ENCODE results near the gene ZNF773.
"Not testable (repeated sequence)": the region's sequence is repeated elsewhere in the genome, so short reads cannot be mapped to it uniquely, and the experiment has no call there.

The ZNF773 gene

GRCh38 chr19:57499680-57500395 lies at the start of gene ZNF773:
ZNF773 (plus strand) TSS chr19:57499938; CDS start chr19:57500081, 143 bp downstream.
- peak; percentile 83 for DNase-seq

DNA sequence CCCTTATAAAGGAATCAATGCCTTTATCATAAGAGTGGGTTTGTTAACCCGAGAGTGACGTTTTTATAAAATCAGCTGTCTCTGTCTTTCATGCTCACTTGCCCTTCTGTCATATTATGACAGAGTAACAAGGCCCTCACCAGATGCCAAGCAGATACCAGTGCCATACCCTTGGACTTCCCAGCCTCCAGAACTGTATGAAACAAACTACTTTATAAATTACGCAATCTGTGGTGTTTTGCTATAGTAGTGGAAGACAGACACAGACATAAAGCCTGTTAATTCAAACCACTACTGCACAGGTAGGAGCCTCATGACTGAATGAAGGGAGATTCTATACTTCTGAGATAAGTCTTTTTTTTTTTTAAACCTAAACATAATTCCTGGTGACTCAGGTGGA lies 47.4 kb upstream of the ZNF773 start:
- DNase-seq, result no peak

DNA sequence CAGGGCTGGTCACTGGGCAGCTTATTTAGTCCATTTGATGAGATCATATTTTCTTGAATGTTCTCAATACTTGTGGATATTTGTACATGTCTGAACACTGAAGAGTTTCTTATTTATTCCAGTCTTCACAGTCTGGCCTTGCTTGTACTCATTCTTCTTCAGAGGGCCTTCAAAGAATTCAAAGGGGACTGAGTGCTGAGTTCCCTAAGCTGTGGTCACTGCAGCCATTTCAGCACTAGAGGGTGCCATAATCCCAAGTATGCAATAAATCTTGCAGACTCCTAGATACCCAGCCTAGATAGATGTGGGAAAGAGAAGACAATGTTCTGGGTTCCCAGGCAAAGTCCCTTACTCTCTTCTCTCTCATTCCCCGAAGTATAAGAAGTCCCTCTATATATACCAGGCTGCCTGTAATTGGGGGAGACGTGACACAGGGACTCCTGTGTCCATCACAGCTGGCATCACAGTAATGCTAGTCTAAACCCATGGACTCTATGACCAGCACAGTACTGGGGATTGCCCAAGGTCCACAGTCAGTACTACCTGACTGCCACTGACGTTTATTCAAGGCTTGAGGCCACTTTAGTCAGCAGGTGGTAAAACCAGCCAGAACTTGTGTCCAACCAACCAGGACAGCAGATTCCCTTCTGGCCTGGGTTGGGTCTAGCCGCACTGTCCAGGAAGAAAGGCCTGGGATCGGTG lies 33.9 kb upstream of the ZNF773 start:
- DNase-seq, result no peak

GRCh38 chr19:57466489-57466888 lies 33.2 kb upstream of the ZNF773 start:
- DNase-seq, result no peak

DNA sequence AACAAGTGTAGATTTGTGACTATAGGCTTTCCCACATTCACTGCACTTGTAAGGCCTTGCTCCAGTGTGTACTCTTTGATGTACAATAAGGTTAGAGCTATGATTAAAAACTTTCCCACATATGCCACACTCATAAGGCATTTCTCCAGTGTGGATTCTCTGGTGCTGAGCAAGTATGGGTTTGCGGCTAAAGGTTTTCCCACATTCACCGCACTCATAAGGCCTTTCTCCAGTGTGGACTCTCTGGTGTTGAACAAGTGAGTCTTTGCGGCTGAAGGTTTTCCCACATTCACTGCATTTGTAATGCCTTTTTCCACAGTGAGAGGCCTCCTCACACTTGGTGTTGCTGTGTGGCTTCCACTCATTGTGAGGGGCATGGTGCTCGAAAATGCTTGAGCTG lies 26.1 kb upstream of the ZNF773 start:
- no peak for DNase-seq

GRCh38 chr19:57477191-57478008 lies 22.3 kb upstream of the ZNF773 start, which contains the start of gene ZNF772:
ZNF772 (minus strand) TSS chr19:57477566; CDS start chr19:57477309, 257 bp downstream.
- peak; percentile 91 for DNase-seq

DNA sequence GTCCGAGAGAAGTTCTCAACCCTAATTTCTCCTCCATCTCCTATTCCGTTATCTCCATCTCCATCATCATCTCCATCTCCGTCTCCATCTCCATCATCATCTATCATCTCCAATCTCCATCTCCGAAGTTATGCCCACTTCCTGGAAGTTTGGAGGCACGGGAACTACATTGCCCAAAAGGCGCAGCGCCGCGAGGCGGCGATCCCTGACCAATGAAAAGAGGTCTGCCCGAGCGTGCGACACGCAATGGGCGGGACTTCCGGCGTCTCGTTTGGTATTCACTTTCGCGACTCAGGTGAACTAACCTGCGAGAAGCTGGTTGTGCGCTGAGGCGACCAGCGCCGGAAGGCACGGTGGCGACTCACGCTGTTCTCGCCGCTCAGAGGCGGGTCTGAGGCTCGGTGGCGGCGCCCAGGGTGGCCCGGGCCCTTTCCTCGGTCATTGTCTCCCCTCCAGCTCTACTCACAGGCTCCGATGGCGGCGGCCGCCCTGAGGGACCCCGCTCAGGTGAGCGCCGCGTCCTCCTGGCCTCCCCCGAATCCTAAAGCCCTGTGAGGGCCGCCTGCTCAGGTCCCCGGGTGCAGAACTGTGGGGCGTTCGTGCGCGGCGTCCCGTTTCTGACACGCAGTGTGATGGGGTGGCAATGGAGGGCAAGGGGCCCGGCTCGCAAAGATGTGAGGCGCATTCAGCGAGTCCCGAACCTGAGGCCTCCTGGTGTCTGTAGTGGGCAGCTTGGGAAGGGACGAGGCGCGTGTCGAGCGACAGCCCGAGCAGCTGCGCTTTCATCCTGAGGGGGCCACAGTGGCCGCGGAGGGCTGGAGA lies 12.1 kb upstream of the ZNF773 start, which contains the start of gene ZNF419:
TSS of gene ZNF419 (plus strand) at position 274 of the 822 bp plus-strand sequence. CDS start at position 475, 201 bp downstream.
- DNase-seq, result peak; percentile 82

DNA sequence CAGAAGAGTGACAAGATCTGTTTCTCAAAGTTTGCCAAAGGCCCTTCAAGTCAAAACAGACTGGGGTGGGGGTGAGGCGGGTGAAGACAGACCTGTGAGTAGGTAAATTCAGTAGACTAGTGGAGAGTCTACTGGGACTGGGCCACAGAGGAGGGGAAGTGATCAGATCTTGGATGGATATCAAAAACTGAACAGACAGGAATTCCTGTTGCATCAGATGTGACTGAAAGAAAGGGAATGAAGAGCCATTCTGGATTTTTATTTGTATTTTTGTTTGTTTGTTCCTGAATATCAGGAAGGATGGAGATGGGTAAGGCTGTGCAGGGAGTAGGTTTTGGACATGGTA lies 11.5 kb upstream of the ZNF773 start:
- not testable (repeated sequence) for DNase-seq

GRCh38 chr19:57499332-57499679 lies 432 bp upstream of the ZNF773 start:
- not testable (repeated sequence) for DNase-seq

DNA sequence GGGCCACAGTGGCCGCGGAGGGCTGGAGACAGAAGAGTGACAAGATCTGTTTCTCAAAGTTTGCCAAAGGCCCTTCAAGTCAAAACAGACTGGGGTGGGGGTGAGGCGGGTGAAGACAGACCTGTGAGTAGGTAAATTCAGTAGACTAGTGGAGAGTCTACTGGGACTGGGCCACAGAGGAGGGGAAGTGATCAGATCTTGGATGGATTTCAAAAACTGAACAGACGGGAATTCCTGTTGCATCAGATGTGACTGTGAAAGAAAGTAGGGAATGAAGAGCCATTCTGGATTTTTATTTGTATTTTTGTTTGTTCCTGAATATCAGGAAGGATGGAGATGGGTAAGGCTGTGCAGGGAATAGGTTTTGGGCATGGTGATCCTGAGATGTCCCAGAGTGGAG lies 662 bp downstream of the ZNF773 start:
- not testable (repeated sequence) for DNase-seq

- no peak for DNase-seq
Measured at GRCh38 chr19:57506163-57506562, 6.4 kb downstream of the ZNF773 start.

DNA sequence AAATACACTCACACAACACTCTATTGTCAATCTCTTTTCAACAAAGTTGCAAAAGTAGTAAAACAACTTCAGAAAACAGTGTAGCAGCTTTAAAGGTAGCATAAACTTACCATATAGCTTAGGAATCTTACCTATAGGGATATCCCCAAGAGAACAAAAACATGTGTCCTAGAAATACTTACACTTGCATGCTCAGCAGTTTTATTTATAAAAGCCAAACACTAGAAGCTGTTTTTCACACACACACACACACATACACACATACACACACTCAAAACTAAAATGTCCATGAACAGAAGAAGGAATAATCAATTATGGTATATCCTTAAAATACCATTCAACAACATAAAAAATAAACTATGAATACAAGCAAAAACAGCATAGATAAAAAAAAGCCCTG lies 11.7 kb downstream of the ZNF773 start:
- no peak for DNase-seq

DNA sequence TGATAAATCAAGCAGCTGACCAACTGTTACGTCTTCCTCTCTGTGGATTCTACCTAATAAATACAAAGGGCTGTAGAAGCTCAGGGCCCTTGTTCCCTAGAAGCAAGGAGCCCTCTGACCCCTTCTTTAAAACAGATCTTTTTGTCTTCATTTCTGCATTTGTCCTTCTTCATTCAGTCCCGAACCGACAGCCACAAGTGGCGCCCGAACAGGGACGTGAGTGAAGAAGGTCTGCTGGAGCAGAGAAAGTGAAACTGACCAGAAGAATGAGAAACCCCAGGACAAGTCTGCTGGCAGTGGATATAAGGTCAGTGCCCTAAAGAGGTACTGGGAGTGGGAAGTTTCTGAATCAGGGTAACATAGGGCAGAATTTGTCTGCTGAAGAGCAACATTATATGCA lies 13.1 kb downstream of the ZNF773 start:
- DNase-seq, result no peak

DNA sequence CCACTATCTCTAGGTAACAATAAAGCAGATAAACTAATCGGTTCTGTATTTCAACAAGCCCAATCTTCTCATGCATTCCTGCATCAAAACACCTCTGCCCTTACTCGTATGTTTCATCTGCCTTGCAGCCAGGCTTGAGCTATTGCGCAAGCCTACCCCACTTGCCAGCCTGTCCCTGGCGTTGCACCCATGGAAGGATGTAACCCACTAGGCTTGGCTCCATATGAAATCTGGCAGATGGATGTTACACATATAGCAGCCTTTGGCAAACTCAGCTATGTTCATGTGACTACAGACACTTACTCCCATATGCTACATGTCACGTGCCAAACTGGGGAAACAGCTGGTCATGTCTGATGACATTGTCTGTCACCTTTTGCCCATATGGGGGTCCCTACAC lies 15.5 kb downstream of the ZNF773 start:
- no peak for DNase-seq

- not testable (repeated sequence) for DNase-seq
Measured at GRCh38 chr19:57518021-57518420, 18.3 kb downstream of the ZNF773 start.

DNA sequence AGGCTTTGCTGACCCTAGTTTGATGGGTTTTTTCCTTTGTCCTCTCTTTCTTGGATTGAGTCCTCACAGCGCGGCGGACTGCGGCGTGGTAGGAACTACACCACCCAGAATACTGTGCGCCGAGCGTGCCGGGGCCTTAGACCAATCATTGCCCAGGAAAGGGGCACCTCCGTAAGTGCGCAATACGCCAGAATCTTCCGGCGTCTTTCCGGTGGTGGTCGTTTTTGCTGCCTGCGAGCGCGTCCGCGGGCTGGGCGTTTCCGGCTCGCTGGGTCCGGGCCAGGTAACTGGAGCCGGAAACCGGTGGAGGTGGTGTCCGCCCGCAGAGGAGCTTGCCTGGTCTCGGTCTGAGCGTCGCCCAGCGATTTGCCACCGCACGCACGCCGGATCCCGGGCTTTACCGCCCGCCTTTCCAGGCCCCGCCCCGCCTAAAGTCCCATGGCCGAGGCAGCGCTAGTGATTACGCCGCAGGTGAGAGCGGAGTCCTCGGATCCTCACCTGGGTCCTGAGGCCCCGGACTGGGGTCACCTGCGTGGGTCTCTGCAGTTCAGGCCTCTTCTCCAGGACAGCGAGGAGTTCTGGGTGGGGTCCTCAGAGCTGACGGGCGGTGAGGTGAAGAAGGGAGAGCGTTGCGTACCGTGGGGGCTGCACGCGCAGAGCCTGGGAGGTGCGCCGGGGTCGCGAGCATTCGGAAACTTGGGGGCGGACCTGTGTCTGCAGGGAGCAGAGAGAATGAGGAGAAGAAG lies 27.6 kb downstream of the ZNF773 start, which contains the start of gene ZNF549:
TSS of gene ZNF549 (plus strand) at position 221 of the 746 bp plus-strand sequence. CDS start at position 439, 218 bp downstream.
- peak; percentile 67 for DNase-seq

DNA sequence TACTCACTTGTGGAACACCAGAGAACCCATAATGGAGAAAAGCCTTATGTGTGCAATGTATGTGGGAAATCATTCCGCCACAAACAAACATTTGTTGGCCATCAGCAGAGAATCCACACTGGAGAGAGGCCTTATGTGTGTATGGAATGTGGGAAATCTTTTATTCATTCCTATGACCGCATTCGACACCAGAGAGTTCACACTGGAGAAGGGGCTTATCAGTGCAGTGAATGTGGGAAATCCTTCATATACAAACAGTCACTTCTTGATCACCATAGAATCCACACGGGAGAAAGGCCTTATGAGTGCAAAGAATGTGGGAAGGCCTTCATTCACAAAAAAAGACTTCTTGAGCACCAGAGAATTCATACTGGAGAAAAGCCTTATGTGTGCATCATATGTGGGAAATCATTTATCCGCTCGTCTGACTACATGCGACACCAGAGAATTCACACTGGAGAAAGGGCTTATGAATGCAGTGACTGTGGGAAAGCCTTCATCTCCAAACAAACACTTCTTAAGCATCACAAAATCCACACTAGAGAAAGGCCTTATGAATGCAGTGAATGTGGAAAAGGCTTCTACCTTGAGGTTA lies 38.3 kb downstream of the ZNF773 start:
- no peak for DNase-seq

DNA sequence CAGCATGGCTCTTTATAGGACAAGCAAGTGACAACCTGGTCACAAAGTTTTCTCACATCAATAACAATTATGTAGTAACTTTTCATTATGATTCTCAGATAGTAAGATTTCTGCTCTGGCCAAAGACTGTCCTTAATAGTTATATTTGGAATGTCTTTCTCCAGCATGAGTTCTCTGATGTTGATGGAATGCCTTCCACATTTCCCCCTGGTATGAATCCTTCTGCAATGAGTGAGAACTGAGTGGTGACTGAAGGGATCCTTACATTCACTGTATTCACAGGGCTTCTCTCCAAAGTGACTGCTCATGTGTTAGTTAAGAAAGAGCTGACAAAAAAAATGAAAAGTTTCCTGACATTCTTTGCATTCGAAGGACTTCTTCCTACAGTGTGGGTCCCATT lies 46.8 kb downstream of the ZNF773 start:
- no peak for DNase-seq

- no peak for DNase-seq
Measured at GRCh38 chr19:57552432-57552831, 52.7 kb downstream of the ZNF773 start.

- no peak for DNase-seq
Measured at GRCh38 chr19:57557659-57558058, 57.9 kb downstream of the ZNF773 start.
